ENCODE results near the gene GBP6. TPM values are rescaled to one million over a fixed set of nuclear protein-coding genes. Genes with fewer than 3 reads are reported as not detected.

Gene GBP6
- total and polyA plus RNA-seq, 7 donors: 0.03 to 0.10 (median 0.03) TPM; not detected in 3

- intact Hi-C loops (cut with DNase I): no loop called here
- no peak overlapping the region for H3K4me3 ChIP-seq
- ATAC-seq (no peak), DNase-seq (no peak)
- no peaks in the 10 kb centered on the region for H3K4me1 ChIP-seq
- no peak overlapping the region for H3K27ac ChIP-seq
- H3K36me3 ChIP-seq (ENCODE audit: insufficient read depth in 1 of 2, low read depth in 1 of 2): no peaks in the 10 kb centered on the region
- H3K27me3 ChIP-seq (ENCODE audit: insufficient read depth in 3 of 3, low read length in 2 of 3): no peaks in the 10 kb centered on the region
- TF ChIP-seq CTCF (IDR thresholded peaks at IDR 0.05): no peak
- no peaks in the 10 kb centered on the region for H3K9me3 ChIP-seq
Measured at GRCh38 chr1:89378001-89378400, 14.1 kb downstream of the GBP6 start.

GRCh38 chr1:89381618-89382017 lies 17.8 kb downstream of the GBP6 start:
- H3K4me1 ChIP-seq: no peaks in the 10 kb centered on the region
- no peak for DNase-seq
- intact Hi-C loops (cut with DNase I): no loop called here
- H3K9me3 ChIP-seq: no peaks in the 10 kb centered on the region
- no peak overlapping the region for H3K4me3 ChIP-seq
- WGBS, 3 donors: 78 to 85% (median 83%) methylated on average over 6 of the region's 6 CpGs
- H3K27me3 ChIP-seq (ENCODE audit: insufficient read depth in 3 of 3, low read length in 2 of 3): no peaks in the 10 kb centered on the region
- no peak overlapping the region for H3K27ac ChIP-seq
- H3K36me3 ChIP-seq (ENCODE audit: insufficient read depth in 1 of 2, low read depth in 1 of 2): no peaks in the 10 kb centered on the region
- no peak for TF ChIP-seq CTCF (IDR thresholded peaks at IDR 0.05)
- no peak for ATAC-seq

- DNase-seq: no peak
- intact Hi-C loops (cut with DNase I): no loop called here
- Histone ChIP-seq H3K4me3 (no peak overlapping the region), H3K4me1 (no peaks in the 10 kb centered on the region), H3K27me3 (ENCODE audit: insufficient read depth in 3 of 3, low read length in 2 of 3) (no peaks in the 10 kb centered on the region), H3K27ac (no peak overlapping the region), H3K36me3 (ENCODE audit: insufficient read depth in 1 of 2, low read depth in 1 of 2) (no peaks in the 10 kb centered on the region), H3K9me3 (no peaks in the 10 kb centered on the region)
- no peak for TF ChIP-seq CTCF (IDR thresholded peaks at IDR 0.05)
- ATAC-seq: no peak
Measured at GRCh38 chr1:89382479-89382878, 18.6 kb downstream of the GBP6 start.

GRCh38 chr1:89383185-89383584 lies 19.3 kb downstream of the GBP6 start:
- H3K4me3 ChIP-seq: no peak overlapping the region
- TF ChIP-seq CTCF (IDR thresholded peaks at IDR 0.05): no peak
- H3K36me3 ChIP-seq (ENCODE audit: insufficient read depth in 1 of 2, low read depth in 1 of 2): no peaks in the 10 kb centered on the region
- H3K9me3 ChIP-seq: no peaks in the 10 kb centered on the region
- intact Hi-C loops (cut with DNase I): no loop called here
- H3K27me3 ChIP-seq (ENCODE audit: insufficient read depth in 3 of 3, low read length in 2 of 3): no peaks in the 10 kb centered on the region
- ATAC-seq (no peak), DNase-seq (no peak)
- no peak overlapping the region for H3K27ac ChIP-seq
- H3K4me1 ChIP-seq: no peaks in the 10 kb centered on the region
- WGBS, 3 donors: 84 to 92% (median 86%) methylated on average over 3 of the region's 3 CpGs

GRCh38 chr1:89390707-89391106 lies 26.8 kb downstream of the GBP6 start:
- Histone ChIP-seq H3K4me1 (no peaks in the 10 kb centered on the region), H3K9me3 (no peaks in the 10 kb centered on the region), H3K36me3 (ENCODE audit: insufficient read depth in 1 of 2, low read depth in 1 of 2) (no peaks in the 10 kb centered on the region), H3K27ac (no peak overlapping the region), H3K27me3 (ENCODE audit: insufficient read depth in 3 of 3, low read length in 2 of 3) (no peaks in the 10 kb centered on the region), H3K4me3 (no peak overlapping the region)
- ATAC-seq (no peak), DNase-seq (no peak)
- TF ChIP-seq CTCF (IDR thresholded peaks at IDR 0.05): no peak
- 90 to 95% (median 91%) methylated on average over 2 of the region's 2 CpGs for WGBS, 3 donors
- intact Hi-C loops (cut with DNase I): no loop called here

Data from psoas muscle (tissue), 8 donors.